GF-D8 (cell line): ENCODE data around the gene APBB2.

ENCODE experiments used
- DNase-seq: peaks from one replicate; lab custom pipeline; 2025; lab: John Stamatoyannopoulos, UW

The APBB2 gene

DNA sequence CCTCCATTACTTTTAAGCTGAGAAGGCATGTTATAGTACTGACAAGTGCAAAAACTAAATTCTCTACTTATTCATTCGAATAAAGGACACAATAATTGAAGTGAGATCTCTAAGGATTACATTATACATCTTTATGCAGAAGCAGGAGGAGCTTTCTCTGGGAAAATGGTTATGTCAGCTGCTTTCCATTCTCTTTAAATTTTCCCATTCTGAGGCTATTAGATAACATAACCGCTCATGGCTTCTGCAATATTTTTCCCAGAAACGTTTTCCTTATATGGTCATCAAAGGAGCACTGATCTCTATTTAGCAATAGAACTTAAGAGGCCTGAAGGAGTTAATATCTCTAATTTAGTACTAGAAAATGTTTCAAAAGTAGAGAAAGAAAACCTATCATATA is 243.0 kb downstream of the APBB2 start:
- DNase-seq = no peak

GRCh38 chr4:40969501-40969900 is 244.8 kb downstream of the APBB2 start:
- no peak for DNase-seq

DNA sequence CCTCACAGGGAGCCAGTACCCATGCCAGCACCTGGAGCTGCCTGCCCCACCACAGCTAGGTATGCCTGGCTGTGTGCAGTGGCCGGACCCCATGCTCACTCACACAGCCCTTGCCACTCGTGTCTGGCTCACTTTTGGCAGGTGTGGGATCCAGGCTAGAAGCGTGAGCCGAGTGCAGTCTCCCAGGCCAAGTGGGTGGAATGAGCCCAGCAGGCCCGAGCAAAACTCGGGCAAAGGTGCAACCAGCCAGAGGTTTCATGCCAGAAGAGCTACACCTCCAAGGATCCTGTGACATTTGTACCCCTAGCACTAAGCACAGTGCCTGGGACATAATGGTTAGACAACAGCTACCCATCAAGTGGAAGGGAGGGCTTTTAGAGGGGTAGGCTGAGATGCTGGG is 246.8 kb downstream of the APBB2 start:
- no peak for DNase-seq

DNA sequence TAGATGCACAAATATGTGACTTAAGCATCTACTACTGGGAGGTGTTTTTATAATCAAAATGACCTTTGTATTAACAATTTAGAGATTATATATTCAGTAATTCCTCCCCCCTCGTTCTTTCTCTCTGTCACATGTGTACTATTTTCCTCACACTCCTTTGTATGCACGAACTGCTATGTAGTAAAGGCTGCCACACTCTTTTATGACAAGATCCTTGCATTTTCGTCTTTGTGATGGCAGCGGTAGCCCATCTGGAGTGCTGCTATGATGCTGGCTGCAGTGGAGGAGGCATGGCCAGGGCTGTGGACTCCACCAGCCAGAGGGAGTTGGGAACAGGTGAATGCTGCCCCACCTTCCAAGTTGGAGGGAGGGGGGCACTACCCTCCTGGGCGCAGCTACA is 248.3 kb downstream of the APBB2 start:
- no peak for DNase-seq

DNA sequence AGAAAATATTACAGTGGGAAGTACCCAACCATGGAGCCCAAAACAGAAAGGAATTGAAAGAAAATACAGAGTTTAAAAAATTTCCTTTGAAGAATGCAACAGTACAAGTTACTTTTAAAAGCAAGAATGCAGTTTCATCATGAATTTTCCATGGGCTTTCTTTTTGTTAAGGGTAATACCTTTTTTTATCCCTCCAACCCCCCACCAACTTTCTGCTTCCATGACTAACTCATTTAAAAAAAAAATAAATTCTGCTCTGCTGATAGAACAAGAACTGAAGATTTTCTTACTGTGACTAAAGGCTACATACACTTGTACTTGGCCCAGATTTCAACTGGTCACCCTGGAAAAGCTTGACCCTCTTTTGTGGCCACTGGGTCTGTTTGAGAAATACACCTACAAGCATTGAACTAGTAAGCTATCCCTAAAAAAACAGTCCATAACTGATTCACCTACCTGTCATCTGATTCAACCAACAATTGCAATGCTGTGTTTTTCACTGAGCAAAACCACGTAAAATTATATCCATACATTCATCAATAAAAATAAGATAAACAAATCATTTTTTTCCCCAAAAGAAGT is 250.4 kb downstream of the APBB2 start:
- DNase-seq = no peak

- DNase-seq = no peak
Measured at GRCh38 chr4:40962551-40963180, 251.7 kb downstream of the APBB2 start.

GRCh38 chr4:40960941-40961340 is 253.4 kb downstream of the APBB2 start:
- no peak for DNase-seq

DNA sequence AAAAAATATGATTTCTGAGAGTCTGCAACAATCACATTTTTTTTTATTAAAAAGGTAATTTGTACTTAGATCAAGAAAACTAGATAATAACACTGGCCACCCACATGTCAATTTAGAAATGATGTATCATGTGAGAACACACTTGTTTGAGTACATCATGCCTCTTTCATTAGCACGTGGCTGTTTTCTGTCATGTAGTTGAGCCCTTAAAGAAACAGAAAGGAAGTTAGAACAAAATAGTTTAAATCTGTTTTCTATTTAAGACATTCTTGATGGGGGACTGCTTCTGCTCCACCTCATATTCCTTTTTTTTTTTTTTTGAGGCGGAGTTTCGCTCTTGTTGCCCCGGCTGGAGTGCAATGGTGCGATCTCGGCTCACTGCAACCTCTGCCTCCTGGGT is 257.1 kb downstream of the APBB2 start:
- DNase-seq = no peak

GRCh38 chr4:40956721-40957255 is 257.6 kb downstream of the APBB2 start:
- no peak for DNase-seq

GRCh38 chr4:40954088-40954668 is 260.2 kb downstream of the APBB2 start:
- DNase-seq = no peak

GRCh38 chr4:40953283-40954087 is 260.9 kb downstream of the APBB2 start:
- no peak for DNase-seq

- no peak for DNase-seq
Measured at GRCh38 chr4:40952672-40953071, 261.7 kb downstream of the APBB2 start.

- DNase-seq = no peak
Measured at GRCh38 chr4:40952217-40952616, 262.1 kb downstream of the APBB2 start.

DNA sequence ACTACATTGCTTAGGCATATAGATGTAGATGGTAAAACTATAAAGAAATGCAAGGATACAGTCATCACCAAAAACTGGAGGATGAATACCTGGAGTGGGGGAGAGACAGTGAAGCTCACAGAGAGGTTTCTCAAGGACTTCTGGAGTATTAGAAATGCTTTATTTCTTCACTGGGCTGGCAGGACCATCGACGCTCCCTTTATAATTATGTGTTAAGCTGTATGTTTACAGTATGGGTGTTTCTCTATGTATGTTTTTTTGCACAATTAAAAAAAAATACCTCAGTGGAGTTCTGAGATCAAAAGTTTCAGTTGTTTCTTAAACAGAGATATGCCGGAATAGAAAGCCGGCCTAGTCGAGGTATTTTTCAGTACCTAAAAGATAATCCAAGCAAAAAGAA is 263.3 kb downstream of the APBB2 start:
- no peak for DNase-seq

GRCh38 chr4:40949358-40950100 is 264.8 kb downstream of the APBB2 start:
- no peak for DNase-seq

DNA sequence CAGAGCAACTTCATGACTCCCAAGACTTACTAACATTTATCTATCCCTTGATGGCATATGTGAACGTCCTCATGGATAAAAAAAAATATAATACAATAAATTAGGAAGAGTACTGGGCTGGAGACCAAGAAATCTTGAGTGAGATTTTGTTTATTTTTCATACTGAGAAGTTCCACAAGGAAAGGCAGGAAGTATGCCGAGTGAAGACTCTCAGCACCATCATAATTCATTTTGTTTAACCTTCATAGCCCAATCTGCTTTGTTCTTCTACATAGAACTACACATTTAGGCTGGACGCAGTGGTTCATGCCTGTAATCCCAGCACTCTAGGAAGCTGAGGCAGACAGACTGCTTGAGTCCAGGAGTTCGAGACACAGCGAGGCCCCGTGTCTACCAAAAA is 266.3 kb downstream of the APBB2 start:
- DNase-seq = no peak

DNA sequence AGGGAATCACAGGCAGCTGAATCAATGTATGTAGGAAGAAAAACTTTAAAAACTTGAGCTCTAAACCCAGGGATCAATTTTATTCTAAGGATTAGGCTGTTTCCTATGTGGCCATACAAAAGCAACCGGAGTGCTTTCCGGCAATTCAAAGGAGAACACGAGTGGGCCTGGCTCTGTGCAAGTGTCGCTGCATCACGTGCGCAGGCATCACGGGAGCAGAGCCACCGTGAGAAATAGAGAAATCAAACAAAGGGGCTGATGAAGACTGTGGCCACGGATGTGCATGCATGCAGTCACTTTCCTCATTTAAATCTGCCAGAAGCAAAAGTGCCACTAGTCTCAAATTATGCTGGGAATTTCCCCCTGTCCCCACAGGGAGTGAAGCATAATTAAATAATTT is 267.7 kb downstream of the APBB2 start:
- DNase-seq = no peak

DNA sequence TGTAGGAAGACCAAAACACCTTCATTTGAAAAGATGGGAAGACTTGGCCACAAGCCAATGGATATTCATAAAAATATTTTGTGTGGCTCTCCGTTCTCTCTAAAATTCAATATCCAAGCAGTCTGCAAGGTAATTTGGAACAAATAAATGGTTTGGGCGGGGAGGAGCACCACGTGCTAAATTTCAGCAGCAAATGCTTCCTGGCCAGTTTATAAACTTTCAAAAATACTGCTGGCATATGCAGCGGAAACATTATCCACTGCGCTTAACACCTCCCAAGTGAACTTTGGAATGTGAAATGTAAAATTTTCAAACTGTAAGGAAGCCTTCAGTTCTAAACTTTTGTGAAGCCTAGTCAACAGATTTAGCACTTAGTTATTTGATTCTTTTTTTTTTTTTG is 273.6 kb downstream of the APBB2 start:
- no peak for DNase-seq

DNA sequence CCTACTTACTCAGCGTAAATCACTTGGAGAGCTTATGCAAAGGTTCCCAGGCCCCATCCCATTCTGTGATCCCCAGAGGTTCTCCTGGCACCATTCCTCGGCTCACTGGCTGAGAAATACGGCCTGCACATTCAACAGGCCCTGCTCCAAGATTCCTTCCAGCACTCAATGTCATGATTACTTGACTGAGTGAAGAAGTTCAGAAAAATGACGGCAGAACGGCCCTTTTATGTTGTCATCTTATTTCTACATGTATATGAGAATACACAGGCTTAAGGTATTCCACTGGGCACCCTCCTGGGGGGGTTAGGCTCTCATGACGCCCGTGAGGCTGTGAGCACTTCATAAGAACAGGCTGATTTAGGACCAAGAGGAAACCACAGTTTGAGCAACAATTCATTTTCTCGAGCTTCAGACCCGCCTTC is 274.0 kb downstream of the APBB2 start:
- DNase-seq = no peak

DNA sequence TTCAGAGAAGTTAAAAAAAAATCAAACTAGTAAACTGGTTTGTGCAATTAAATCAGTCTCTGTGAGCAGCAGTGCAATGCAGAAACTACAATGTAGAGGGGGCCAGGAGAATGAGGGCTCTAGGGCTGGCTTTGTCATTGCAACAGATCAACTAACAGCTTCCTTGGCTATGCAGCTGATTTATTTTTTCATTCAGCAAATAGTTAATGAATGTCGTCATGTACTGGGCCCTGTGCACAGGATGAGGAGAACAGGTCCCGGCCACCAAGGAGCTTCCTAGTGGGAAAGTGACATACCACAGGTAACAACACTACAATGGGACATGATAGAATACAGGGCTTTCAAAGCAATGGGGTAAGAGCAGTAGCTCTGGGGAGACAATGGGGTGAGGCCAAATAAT is 274.5 kb downstream of the APBB2 start:
- no peak for DNase-seq

GRCh38 chr4:40938337-40938736 is 276.0 kb downstream of the APBB2 start:
- DNase-seq = no peak

GRCh38 chr4:40937140-40937725 is 277.1 kb downstream of the APBB2 start:
- no peak for DNase-seq
